NCI-H345 treated with DMSO at 0.1 percent for 48 hours (cell line): ENCODE data around the gene PPM1M.
A peak's percentile ranks its signal among the peaks of the same experiment; 100 is the strongest.

Experiments
- DNase-seq: peaks from one replicate; lab custom pipeline; 2025; ENCODE audit not compliant: unreplicated experiment; lab: John Stamatoyannopoulos, UW

PPM1M gene

DNA sequence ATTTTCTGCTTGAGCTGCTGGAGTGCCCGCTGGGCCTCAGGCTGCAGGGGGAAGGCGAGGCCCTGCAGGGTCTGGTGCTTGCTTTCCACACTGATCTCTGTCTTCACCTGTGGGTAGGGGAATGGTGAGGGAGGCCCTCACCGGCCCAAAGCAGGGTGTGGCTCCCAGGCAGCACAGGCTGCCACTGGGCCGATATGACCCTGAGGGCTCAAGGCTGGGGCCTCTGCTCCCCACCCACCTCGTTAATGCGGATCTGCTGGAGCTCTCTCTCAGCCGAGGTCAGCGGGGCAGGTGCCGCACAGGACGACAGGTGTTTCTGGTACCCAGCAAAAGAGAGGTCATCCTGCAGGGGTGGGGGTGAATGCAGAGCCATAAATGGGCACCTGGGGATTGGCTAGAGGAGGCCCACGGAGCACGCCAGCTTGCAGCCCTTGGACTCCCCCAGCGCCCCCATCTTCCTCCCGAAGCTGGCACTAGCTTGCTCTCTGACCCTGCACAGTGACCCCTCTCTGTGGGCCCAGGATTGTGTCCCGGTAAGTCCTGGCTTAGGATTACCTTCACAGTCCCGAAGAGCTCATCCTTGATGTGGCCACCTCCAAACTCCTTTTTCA lies 14.6 kb upstream of the PPM1M start:
- no peak for DNase-seq

DNA sequence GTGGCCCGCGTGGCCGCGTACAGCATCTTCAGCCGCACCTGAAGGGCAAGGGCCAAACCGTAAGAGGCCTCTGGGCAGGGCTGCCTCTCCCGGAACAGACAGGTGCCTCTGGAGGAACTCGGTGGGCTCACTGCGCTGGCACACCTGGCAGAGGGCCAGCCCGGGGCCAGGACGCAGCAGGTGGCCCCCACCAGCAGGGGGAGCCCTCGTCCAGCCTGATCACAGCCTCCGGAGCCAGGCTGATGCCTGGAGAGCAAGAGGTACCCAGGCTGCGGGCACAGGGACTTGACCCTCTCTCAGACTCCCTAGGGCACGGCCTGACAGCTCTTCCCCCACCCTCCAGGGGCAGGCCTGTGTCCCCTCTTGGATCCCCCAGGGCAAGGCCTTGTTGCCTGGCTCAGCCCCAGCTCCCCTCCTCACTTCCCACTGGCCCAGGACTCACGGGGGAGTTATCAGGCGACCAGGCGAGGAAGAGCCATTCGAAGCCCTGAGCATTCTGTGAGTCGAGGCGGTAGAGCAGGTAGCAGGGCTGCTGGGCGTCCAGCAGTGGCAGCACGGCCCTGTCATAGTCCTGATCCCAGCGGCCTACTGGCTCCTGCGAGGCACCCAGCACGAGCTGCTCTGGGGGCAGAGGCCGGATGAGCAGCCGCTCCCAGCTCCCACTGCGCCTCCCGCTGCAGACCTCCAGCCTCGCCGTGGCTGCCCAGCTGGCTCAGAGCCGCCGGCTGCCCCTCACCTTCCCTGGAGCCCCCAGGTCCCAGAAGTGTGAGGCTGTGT lies 13.9 kb upstream of the PPM1M start:
- DNase-seq: peak; percentile 7

GRCh38 chr3:52232279-52233107 lies 13.1 kb upstream of the PPM1M start:
- DNase-seq: no peak

DNA sequence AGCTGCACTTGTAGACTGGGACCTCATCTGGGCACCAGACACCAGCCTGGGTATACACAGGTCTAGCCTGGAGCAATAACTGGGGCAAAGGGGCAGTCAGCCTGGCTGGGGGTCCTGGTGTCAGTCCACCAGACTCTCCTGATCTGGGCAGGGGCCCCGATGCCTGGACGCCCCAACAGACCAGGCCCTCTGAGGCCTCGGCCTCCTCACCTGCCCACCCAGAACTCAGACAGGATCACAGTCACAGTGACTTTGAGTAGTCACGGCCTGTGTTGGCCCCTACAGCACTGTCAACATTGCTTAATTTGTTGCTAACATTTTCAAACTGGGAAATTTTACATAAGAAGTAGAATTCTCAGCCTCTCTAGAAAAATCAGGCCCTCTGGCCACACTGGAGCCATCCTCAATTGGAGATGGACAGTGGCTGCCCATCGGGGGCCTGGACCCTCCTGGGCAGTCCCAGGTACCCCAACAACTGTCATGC lies 12.4 kb upstream of the PPM1M start:
- DNase-seq: no peak

- DNase-seq: no peak
Observed at GRCh38 chr3:52233968-52234367, 11.6 kb upstream of the PPM1M start.

DNA sequence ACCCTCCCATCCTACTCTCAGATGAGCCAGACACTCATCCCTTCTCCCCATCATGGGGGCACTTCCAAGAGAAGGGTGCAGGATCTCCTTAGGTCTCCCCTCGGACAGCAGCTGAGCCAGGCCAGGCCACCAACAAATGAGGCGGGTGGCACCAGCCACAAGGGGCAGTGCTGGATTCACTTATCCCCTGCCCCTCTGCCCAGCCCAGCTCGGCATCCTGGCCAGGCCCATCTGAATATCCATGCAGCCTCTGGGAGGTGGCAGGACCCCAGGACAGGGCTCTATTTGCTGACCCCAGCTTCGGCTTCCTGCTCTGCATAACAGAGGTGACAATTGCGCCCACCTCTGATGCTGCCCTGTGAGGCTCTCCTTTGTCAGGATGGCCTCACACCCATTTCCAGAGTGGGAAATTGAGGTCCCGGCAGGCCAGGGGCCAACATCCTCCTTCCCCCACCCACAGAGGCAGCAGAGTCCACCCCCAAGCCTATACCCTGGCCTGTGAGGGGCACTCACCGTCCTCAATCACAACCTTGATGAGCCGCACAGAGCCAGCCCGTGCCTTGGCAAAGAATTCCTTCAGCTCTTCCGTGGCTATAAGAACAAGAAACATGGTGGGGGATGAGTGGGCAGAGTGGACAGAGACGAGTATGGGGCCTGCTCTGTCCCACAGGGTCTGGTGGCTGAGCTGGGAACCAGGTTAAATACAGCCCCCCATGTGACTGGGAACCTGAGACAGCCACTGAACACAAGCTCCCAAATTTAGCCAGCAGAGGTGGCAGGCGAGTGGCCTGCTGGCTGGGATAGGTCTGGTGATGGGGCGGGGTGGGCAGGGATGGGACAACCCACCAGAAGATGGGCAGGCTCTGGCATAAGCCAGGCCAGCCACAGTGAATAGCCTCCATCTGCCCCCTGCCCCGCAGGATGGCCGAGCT lies 10.8 kb upstream of the PPM1M start:
- no peak for DNase-seq

DNA sequence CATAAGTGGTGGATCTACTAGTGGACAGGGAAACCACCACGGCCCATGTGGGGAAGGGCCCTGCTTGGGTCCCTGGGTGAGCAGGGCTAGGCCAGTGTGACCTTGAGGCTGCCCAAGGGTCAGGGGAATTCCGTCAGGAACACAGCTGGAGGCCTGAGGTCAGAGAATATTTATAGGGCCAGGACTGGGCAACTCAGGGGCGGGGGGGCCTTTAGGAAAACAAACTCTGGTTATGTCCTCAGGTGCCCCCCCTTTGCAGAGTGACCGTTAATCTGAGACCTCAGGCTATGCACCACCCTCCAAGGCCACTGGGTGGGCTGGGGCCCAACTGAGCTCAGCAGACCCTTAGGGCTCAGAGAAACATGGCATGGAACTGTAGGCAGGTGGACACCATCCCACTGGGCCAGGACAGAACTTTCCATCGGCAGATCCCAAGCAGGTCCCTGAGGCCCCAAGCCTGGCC lies 9.1 kb upstream of the PPM1M start:
- DNase-seq: no peak

GRCh38 chr3:52237006-52237656 lies 8.4 kb upstream of the PPM1M start:
- DNase-seq: no peak

DNA sequence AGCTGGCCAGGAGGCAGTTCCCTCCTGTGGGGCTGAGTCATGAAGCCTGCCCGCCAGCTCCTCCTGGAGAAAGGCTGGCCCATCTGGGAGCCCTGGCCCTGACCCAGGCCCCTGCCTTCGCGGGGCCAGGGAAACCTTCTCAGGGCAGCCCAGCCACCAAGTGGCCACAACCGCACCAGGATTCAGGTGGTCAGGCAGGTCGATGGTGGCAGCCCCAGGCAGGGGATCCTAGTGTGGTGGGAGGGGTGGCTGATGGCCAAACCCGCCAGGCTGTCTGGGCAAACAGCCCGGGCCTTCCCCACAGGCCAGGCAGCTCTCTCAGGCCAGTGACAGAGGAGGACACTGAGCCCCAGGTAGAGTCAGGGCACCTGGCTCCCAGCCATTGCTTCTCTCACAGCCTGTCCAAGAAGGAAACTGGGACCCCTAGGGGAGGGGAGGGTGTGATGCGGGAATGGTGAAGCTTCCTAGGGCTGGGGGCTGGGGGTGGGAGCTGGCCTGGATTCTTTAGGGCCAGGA lies 7.8 kb upstream of the PPM1M start:
- DNase-seq: no peak

GRCh38 chr3:52238193-52238760 lies 7.3 kb upstream of the PPM1M start:
- no peak for DNase-seq

GRCh38 chr3:52238761-52239701 lies 6.5 kb upstream of the PPM1M start, which contains the start of gene TWF2:
TWF2 (minus strand) TSS chr3:52239158; CDS start chr3:52239016, 142 bp downstream.
- DNase-seq: peak; percentile 29

DNA sequence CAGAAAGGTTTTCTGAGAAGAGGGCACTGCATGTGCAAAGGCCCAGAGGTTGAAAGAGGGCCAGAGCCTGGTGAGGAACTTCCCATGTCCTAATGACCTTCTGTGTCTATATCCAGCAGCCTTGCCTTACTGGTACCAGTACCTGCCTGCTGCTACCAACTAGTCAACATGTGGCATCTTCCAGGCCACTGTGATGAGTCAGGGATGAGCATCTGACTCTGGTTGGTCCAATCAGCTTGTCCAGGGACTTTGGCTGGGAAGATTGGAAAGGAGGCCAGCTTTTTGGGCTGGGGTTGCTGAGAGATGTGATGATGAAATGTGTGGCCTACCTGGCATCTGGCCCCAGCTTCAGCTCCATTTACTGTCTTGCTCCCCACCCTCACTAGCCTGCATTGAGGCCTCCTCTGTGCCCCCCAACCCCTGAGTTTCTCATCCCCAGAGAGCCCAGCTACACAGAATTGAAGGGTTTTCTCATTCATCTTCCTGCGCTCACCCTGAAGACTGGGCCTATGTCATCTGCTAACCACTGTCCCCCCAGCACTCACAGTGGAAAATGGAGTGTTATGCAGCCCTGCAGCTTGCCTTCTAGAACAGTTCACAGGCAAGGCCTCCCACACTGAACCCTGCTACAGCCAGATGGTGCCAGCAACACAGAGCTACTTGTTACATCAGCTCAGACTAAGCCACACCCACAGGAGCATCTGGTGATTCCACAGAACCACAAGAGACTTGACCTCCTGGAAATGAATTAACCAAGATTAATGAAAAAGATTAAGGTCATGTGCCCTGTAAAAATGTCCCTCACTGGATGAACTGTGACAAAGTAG lies 5.3 kb upstream of the PPM1M start:
- DNase-seq: peak; percentile 13

DNA sequence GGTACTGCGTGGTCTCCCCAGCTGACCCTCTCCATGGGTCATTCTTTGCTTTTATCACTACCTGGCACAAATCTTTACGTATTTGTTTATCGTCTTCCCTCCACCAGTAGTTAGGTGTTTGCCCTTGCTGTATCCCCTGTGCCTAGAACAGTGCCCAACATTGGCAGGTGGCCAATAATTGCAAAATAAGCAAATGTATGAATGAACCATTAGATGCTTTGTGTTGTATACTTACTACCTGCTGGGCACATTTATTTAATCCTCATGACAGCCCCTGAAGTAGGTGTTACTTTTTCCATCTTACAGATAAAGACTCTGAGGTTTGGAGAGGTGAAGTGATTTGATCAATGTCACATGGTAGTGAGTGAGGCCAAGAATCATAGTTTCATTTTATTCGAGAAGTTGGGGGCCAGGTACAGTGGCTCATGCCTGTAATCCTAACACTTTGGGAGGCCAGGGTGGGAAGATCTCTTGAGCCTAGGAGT lies 4.6 kb upstream of the PPM1M start:
- peak; percentile 8 for DNase-seq

- no peak for DNase-seq
Observed at GRCh38 chr3:52242039-52242438, 3.5 kb upstream of the PPM1M start.

GRCh38 chr3:52243791-52244628 lies 1.5 kb upstream of the PPM1M start:
- DNase-seq: no peak

DNA sequence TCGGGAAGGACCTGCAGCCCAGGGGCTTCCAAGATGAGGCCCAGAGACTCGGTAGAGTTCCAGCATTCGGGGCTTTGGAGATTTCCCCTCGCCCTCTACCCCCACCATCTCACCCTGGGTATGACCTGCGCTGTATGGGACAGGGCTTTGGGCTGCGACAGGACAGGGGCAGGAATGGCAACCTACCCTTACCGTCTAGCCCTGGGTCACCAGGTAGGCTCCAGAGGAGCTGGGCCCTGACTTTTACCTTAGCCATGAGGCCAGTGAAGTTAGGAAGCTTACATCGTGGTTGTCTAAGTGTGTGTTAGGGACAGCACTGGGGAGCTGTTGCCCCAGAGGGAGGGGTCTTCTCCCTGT lies 683 bp downstream of the PPM1M start:
- no peak for DNase-seq
